NCI-H187 (cell line): ENCODE measurements around the gene DGCR2.
"Not testable (repeated sequence)": the region's sequence is repeated elsewhere in the genome, so short reads cannot be mapped to it uniquely, and the experiment has no call there.

ENCODE experiments used
- DNase-seq, 2 experiments: peaks; one replicate each; lab custom pipeline; 2025; lab: John Stamatoyannopoulos, UW

The DGCR2 gene

GRCh38 chr22:19060356-19061009 is 61.7 kb downstream of the DGCR2 start:
- DNase-seq: no peak

- no peak for DNase-seq
Measured at GRCh38 chr22:19059481-19060278, 62.5 kb downstream of the DGCR2 start.

DNA sequence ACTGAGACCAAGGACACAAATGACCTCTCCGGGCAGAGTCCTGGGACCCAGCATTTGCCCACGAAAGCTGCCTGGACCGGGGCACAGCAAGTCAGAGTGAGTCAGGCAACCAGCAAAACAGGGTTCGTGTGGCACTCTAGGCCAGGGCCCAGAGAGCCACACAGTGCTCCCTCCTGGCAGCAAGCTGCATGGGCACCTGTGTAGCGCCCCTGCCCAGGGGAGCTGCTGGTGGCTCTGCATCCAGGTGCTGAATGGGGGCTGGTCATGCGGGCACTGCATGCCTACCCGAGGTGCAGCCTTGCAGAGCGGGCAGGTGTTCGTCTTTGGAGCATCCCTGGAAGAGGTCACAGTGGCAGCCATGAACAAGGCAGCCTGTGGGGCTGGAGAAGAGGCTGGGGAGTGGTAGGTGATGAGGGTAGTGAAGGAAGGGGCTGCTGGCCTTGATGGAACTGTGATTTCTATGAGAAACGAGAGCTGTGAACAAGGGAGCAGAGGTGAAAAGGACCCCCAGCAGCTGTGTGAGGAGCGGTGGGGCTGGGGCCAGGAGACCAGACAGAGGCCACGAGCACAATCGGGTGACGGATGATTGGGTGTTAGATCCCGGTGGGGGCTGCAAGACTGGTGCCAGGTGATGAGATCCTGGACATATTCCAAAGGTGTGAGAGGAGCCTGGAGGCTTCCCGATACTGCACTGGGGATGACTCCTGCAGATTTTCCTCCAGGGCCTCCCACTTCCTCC is 63.3 kb downstream of the DGCR2 start:
- DNase-seq: no peak

GRCh38 chr22:19057999-19058491 is 64.2 kb downstream of the DGCR2 start:
- no peak for DNase-seq

DNA sequence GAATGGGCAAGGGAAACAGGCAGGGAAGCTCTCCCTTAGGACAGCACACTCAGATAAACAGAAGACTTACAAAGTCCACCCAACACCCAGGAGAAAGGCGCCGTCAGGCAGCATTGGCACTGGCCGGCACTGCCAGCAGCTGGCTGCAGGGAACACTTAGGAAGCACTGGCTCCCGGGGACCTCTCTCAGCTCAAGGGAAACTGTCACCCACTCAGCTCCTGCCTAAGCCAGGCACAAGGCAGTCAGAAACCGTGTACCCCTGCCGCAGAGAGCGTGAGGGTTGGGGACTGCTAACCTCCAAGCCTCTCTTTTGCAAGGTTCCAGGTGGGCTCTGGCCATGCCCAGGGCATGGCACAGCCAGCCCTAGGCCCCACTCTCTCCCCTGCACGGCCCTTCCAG is 64.7 kb downstream of the DGCR2 start:
- no peak for DNase-seq

DNA sequence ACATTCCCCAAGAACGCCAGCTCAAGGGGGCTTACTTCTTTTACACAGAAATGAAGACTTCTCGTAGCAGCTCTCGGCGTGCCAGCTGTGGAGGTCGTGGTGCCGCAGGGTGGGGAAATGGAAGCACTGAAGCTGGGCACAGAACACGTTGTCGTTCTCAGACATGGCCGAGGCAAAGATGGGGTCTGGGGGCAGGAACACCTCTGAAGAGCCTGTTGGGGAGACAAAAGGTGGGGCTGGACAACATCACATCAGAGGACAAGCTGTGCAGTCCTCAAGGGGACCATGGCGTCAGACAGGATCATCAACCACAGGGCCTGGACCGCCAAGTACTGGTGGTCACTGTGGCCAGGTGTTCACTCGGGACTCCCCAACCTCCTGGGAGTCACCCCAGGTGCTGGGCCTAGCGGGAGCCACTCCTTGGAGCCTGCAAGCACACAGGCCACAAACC is 65.2 kb downstream of the DGCR2 start:
- DNase-seq: no peak

- no peak for DNase-seq
Measured at GRCh38 chr22:19055801-19056200, 66.4 kb downstream of the DGCR2 start.

- no peak for DNase-seq
Measured at GRCh38 chr22:19052941-19053541, 69.2 kb downstream of the DGCR2 start.

DNA sequence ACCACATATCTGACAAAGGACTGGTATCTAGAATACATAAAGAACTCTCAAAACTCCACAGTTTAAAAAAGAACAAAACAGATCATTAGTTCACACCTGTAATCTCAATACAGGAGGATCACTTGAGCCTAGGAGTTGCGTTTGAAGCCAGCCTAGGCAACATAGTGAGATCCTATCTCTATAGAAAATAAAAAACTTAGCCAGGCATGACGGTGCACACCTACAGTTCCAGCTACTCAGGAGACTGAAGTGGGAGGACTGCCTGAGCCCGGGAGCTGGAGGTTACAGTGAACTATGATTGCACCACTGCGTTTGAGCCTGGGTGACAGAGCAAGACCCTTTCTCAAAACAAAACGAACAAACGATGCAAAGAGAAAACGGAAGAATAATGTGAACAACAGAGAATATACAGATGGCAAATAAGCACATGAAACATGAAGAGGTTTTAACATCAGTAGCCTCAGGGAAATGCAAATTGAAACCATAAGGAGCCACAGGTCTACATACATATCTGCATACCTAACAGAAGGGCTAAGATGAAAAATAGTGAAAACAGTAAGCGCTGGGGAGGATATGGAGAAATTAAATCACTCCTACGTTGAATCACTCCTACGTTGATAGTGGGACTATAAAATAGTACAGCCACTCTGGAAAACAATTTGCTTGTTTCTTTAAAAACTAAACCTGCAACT is 70.7 kb downstream of the DGCR2 start:
- DNase-seq: peak; percentile 7 to 8

- not testable (repeated sequence) for DNase-seq
Measured at GRCh38 chr22:19050847-19051246, 71.4 kb downstream of the DGCR2 start.

GRCh38 chr22:19050117-19050516 is 72.1 kb downstream of the DGCR2 start:
- DNase-seq: no peak

DNA sequence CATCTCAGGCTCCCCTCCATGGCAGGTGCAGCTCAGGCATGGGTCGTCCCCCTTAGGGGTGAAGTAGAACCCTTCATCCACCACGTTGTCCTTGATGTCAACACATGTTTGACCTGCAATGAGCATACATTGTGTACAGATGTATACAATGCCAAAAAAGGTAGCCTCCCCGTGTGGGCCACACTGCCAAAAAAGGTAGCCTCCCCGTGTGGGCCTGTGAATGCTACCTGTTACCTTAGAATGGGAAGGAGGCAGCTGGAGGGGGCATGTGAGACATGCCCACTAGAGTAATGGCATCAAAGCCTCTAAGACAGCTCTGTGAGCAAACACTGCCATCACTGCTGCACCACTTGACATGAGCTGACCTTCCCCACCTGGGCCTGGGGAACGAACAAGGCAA is 73.7 kb downstream of the DGCR2 start:
- no peak for DNase-seq

GRCh38 chr22:19047993-19048392 is 74.2 kb downstream of the DGCR2 start:
- DNase-seq: no peak

DNA sequence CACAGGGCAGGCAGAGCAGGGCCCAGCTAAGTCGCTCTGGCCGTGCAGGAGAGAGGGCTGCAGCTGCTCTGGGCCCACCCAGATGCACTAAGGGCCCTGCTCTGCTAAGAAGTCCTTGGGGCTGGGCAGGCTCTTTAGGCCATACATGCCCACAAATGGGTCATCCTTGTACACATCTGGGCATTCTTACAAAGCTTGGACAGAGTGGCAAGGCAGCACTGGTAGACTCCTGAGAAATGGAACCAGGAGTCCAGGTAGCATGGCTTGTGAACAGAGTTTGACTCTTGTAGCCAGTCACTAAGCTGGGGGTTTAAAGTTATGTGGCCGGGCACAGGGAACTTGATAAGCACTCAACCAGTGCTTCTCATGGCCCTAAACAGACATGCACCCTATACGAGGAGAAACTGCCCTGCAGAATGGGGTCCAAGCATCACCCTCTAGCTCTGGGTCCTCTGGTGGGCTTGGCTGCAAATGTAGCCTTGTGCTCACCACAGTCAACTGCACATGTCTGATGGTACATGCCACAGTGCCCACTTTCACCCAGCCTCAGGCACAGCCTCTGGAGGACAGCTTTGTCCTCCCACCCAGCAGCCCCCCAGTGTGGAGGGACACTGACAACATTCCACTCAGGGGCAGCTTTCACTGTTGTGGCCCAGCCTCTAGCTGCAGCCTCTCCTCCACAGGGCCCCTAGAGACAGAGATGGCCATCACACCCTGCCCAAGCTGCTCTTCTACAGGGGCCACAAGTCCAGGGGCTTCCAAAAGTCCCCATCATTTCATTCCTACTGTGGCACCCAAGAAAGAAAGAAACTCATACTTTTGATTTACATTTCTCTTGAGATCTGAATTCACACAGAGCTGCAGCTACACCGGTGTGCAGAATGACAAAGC is 75.2 kb downstream of the DGCR2 start:
- DNase-seq: no peak

- no peak for DNase-seq
Measured at GRCh38 chr22:19046287-19046686, 75.9 kb downstream of the DGCR2 start.

DNA sequence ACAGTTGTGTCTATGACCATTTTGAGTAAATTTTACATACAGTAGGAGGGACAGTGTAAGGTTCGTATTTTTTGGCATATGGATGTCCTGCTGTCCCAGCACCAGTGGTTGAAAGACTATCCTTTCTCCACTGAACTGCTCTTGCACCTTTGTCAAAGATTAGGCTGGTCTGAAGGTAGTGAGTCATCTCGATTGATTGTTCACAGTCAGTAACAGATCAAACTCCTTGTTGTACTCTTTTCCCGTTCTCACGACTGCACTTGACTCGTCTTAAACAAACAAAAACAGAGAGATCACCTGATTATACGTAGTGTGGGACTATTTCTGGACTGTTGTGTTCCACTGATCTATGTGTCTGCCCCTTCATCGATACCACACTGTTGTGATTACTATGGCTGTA is 77.1 kb downstream of the DGCR2 start:
- DNase-seq: no peak

DNA sequence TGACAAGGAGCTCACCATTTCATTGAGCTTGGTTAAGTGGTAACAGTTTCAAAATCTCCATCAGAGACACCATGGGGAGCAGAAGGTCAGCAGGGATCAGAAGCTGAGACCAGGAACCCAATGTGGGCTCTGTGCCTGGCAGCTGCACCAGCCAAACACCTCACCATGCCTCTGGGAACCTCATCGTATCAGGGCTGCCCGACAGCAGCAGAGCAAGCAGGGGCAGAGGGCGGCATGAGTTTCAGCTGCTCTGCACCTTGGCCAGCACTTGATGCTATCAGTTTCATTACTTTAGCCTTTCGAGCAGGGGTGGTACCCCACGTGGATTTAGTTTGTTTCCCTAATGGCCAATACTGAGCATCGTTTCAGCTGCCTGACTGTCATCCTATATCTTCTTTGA is 77.8 kb downstream of the DGCR2 start:
- DNase-seq: no peak

DNA sequence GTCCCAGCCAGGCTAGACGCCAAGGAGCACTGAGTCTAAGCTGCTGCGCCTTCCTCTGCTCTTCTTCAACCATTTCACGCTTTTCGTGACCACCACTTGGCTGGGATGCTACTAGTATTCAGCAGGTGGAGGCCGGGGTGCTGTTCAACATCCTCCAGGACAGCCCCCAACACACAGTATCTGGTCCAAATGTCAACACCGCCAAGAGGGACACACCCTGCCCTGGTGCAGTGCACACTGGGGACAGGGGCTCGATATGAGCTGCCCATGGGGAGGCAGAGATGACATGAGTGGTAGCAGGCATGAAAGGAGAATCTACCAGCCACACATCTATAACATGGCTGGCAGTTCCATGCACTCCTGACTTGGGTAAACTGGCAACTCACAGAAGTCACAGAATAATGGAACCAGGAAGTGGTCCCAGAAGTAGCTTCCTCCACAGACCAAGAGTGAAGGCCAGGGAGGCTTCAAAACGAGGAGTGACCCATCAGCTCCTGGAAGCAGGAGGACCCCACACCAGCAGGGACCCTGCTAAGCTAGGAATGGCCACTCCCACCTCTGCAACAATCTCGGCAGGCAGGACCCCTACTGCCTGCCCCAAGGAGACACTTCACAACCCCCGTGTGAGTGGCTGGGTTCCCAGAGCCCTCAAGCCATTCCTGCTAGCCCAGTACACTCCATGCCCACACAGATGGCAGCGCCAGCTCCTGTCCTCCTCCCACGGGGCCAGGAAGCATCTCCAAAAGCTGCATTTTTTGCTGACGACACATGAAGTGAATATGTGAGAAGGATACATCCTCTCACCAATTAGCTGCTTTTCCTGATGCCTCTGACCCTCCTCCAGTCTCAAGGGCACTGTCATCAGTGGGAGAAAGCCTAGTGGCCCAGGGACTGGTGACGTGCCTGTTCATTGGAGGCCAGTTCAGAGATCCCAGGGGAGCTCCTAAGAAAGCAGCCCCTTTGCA is 78.8 kb downstream of the DGCR2 start:
- DNase-seq: no peak
